Measurements from ENCODE around the gene CRYL1.

The CRYL1 gene

DNA sequence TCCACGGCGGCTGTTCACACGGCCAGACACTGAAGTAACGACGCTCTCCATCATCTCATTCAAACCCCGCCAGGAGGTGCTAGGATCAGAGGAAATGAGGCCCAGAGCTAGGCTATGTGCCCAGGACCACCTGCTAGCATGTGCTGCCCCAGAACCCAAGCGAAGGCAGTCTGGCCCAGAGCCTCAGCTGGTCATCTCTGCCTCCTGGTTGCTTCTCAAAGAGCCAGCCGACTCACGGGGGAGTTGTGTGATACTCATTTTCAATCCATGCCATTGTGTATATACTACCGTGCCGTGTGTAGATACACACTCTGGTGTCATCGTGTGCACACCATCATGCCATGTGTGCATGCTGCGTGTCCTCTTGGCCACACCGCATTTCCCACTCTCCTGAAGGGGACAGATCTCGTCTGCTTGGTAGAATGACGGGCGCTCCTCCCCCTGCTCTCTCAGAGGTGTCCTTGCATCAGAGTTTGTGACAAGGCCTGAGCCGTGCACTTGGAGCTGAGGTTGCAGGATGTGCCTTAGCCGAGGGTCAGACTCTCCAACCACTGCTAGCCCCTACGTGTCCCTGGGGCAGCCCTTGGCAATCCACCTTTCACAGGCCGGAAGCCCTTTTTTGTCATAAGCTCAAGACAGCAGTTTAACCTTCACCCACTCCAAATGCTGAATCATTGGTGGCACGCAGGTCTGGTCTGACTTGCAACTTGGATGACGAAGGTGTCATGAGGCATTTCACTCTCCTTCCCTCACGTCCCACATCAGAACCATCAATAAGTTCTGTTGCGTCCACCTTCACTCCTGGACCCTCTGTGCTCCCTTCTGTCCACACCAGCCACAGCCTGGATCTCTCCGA is 130.4 kb downstream of the CRYL1 start:
- DNase-seq, result no peak

DNA sequence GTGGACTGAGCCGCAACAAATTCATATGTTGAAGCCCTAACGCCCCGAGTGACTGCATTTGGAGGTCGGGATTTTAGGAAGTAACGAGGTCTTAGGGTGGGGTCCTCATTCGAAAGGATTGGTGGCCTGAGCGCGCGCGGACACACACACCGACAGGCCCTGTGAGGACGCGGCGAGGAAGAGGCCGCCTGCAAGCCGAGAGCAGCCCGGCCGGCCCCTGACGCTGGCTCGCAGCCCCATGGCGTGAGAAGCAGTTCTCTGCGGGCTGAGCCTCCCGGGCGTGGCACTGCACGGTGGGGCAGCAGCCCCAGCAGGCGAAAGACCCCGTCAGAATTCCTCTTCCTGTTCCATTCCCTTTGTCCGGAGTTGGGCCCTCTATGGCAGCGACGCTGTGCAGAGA is 131.2 kb downstream of the CRYL1 start:
- no peak for DNase-seq

DNA sequence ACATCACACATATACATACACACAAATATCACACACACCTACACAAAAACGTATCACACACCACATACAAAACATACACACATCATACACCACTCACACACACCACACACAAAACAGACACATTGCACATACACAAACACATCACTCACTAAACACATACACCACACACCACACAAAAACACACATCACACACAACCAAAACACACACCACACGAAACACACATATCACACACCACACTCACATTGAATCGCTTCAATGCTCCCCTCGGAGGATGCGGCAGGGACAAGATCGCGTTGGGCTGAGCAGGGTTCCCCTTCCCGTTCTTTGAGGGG is 131.5 kb downstream of the CRYL1 start:
- DNase-seq, result no peak

DNA sequence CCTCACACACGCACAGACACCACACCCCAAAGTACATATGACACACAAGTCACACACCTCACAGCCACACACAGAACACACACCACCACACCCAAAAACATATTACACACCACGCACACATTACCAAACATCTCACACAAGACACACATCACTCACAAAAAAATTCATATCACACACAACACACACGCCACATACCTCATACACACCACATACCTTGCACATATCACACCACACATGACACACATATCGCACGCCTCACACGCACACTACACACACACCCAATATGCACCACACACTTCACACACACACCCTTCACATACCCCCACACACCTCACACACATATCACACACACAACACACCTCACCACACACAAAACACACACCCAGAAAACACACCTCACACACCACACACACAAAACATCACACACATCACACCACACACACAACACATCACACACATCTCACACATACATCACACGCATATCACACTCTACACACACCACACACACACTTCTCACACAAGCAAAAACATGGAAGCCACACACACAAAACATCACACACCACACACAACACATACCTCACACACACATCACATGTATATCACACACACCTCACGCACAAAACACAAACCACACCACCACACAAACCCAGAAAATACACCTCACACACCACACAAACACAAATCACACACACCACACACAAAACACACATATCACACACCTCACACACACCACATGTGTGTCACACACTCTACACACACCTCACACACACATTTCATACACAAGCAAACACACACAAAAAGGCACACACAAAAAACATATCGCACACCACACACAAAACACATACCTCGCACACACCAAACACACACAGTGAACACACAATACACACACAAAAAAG is 132.1 kb downstream of the CRYL1 start:
- DNase-seq, result no peak

DNA sequence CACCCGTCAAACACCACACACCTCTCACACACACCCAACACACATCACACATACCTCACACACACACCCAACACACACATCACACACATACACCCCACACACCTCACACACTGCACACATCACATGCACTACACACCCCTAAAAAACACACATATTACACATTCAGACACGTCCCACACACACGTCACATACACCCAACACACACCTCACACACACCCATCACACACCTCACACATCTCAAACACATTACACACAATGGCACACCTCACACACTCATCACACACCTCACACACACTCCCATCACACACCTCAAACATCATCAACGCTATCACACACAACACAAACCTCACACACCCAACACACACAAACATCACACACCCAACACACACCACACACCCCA is 133.1 kb downstream of the CRYL1 start:
- no peak for DNase-seq

DNA sequence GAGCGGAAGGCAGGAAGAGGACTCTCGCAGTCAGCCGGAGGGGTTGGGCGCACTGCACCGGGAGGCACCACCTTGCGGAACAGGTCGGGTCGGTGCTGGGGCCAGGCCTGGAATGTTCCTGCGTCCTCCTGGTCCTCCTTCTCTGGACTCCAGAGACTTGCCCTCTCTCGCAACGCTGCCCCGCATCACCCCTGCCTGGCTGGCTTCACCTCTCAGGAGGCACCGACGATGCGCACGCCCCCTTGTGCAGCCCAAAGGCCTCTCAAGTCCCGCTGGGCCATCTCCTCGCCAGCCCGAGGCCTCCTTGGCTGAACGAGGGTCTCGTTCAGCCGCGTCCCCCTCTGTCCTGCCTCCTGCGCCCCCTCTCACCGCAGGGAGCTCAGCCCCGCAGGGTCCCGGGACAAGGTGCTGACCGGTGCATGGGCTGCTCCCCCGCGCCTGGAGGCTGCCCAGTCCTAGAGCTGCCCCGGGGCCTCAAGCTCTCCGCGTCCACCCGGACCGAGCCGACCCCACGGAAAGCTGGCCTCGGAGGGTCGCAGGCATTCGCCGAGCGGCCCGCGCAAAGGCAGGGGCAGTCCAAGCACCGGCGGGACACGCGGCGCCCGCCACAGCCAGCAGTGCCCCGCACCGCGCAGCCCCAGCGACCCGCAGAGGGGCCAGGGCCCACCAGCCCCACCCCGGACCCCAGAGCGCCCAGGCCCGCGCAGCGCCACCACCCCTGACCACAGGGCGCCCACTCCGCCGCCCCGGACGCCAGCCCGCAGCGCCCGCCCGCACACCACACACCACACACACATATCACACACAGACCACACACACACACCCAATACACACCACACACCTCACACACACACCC is 133.8 kb downstream of the CRYL1 start:
- DNase-seq, result no peak

DNA sequence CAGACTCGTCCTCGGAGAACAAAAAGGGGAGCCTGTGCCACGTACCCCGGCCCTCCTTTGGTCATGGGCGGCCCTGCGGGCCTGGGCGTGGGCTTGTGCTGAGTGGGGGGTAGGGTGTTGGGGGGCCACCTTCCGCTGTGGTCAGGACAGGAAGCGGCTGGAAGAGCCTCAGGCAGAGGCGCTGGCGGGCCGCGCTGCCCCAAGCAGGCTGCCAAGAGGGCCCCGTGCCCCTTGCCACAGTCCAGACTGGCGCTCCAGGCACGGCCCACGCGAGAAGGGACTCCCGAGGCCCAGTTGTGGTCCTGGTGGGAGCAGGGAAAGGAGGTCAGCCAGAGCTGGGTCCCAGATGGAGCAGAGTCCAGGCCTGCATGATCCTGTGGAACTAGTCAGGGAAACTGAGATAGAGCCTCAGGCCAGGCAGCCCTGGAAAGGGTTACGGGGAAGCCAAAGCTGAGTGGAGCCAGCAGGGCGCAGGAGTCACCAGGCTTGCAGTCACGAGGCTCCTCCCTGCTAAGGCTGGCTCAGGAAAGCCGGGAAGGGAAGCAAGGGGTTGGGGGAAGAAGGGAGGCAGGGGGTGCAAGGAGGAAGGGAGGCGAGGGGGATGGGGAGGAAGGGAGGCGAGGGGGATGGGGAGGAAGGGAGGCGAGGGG is 135.0 kb downstream of the CRYL1 start:
- DNase-seq, result no peak

DNA sequence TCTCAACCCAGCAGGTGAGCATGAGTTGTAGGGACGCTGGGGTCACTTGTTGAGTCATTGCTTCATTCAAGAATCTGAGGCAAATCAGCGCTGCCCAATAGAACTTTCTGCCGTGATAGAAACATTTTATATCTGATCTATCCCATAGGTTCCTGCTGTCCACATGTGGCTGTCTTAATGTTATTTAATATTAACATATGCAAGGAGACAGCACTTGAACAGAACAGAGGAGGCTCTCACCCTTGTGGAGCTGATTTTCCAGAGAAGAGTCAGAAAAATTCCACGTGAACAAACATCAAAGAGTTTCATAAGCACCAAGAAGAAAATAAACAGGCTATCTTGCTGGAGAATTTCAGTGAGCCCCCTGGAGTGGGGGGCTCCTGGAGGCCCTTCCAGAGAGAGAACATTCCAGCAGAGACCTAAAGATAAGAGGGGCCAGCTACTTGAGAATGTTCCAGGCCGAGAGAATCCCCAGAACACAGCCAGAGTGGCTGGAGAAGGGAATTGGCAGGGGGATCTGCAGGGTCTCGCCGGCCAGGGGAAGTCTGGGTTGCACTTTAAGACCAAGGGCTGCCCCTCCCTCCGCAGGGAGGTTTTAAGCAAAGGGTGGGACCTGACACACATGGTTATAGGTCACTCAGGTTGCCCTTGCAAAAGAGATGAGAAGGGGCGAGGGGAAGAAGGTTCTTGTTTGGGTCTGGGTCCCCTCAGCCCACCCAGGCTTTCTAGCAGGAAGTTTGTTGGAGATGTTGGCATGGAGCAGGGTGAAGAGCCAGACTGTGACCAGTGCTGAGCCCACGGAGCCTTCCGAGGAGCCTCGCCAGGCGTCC is 135.7 kb downstream of the CRYL1 start:
- no peak for DNase-seq

DNA sequence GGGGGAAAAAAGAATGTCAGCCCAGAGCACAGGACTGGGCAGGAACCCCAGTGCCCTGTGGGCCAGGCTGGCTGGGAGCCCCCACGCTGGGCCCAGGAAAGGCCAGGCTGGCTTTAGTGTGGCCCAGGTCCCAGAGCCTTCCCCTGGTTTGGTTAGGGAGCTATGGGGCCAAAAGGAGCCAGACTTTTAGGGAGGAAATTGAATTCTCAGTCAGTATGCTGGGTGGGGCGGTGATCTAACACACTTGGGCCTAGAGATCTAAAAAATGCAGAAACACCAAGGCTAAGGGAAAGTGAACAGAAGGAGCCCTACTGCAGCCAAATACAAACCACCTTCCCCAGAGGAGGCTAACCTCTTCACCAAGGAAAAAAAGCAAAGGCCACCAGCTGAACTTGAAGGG is 137.5 kb downstream of the CRYL1 start:
- DNase-seq, result no peak

DNA sequence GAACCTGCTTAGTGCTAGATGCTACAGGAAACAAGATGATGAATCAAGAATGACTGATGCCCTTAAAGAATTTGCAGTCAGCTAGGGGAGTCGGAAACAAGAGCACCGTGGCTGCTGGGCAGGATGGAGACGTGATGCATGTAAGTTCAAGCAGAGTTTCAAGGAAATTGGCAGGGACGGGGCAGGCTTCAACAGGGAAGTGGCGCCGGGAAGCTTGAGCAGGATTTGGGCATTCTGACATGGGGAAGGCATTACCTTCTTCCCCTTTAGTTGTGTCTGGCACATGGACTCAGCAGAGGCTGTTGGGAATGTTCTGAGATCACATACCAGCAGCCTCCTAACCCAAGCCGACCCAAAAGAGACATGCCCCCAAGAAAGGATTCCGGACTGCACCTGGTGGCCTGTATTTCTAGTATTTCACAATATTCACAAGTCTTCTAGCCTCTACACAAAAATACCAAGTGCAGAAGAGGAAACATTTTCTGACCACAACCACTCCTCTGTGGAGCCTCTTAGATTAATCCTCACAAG is 138.2 kb downstream of the CRYL1 start:
- peak; percentile 9 for DNase-seq

DNA sequence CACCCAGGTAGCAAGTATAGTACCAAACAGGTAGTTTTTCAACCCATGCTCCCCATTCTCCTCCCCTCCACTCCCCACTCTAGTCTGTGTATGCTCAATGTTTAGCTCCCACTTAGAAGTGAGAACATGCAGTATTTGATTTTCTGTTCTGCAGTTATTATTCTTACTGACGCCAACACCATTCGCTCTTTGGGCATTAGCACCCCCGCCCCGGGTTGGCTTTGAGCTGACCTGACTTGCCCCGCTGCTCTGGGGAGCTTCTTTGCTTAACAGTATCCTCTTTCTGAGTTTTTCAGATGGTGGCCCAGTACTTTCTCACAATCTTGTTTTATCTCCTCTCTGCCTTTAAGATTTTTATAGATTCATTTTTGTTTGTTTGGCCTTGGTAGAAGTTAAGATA is 138.7 kb downstream of the CRYL1 start:
- no peak for DNase-seq

DNA sequence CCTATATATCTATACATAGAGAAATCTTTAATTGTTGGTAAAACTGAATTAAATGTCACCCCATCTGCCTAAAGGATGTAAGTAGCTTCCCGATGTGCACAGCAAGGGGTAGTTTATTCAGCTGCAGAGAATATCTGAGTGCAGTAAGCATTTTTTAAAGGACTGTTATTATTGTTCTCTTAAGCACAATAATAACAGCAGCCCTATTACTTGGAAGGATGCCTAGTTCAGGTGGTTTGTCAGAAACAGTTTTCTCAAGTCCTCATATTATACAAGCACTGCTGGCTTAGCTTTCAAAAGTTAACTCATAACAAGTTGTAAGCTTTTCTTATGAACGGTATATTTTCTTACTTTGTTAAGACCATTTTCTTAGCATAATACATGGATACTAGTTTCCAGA is 142.6 kb downstream of the CRYL1 start:
- DNase-seq, result no peak

DNA sequence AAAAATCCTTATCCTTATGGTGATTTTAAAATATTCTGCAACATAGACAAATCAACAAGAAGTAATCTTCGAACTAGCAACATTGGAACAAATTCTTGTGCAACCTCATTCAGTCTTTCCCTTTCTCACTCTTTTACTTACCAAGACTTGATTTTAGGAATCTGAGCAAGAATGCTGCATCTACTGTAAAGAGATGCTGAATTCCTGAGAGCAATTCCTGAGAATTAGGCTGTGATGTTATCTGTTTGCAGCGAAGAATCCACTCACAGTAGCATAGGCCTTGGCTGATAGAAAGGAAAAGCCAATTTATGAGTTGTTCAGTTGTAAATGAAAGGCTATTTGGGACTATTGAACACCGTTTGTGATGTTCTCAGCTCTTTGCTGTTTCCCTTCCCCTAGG is 144.3 kb downstream of the CRYL1 start:
- DNase-seq, result no peak

DNA sequence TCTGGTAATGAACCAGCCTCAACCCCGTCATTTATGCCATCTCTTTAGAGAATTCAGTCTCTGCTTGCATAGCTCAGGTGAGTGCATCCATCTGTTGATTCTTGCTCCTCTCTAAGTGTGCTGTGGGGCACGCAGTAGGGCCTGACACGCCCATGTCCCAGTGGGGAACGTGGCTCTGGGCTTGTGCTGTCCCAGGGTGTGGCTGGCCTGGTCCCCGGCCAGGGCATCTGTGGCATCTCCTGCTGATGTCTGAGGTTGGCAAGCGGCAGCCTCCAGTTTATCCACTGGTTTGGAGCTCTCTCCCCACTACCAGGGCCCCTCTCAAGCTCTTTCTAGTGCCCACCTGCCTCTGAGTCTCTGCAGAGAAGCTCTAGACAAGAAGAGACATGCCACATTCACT is 146.9 kb downstream of the CRYL1 start:
- no peak for DNase-seq

DNA sequence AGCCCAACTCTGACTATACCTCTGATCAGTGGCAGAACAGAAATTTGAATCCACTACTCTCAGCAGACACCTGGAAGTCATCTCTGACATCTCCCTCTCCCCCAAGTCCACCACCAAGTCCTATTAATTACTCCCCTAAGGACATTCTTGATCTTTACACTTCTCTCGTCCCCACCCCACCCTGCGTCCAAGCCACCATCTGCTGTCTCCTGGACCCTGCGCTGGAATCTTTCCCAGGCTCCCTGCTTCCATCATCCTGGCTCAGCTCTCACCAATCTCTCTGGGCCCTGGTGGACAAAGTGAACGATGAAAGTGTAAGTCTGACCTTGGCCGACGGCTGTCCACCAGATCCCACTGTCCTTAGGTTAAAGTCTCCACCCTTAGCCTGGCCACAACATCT is 147.9 kb downstream of the CRYL1 start:
- DNase-seq, result no peak

DNA sequence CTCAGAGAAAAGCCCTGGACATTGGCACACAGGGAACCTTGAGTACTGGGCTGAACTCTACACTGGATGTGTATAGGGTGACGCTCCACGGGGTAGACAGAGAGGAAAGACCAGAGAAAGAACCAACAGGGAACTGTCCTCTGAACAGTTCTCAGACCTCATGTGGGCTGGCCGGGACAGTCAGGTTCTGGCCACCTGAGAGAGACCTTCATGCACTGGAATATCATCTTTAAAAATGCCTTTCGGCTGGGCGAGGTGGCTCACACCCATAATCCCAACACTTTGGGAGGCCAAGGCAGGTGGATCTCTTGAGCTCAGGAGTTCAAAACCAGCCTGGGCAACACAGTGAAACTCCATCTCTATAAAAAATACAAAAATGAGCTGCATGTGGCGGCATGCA is 149.8 kb downstream of the CRYL1 start:
- DNase-seq, result no peak

DNA sequence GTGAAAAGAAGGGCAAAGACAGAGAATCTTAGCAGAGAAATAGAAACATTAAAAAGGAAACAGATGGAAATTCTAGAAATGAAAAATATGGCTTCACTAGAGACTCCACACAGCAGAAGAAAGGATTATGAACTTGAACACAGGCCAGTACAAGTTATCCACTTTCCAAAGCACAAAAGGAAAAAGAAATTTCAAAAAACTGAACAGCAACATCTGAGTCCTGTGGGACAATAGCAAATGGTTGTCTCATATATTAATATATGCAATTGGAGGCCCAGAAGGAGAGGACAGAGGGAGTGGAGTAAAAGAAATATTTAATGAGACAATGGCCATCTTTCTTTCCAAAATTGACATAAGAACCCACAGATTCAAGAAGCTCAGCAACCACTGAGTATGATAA is 151.8 kb downstream of the CRYL1 start:
- no peak for DNase-seq

DNA sequence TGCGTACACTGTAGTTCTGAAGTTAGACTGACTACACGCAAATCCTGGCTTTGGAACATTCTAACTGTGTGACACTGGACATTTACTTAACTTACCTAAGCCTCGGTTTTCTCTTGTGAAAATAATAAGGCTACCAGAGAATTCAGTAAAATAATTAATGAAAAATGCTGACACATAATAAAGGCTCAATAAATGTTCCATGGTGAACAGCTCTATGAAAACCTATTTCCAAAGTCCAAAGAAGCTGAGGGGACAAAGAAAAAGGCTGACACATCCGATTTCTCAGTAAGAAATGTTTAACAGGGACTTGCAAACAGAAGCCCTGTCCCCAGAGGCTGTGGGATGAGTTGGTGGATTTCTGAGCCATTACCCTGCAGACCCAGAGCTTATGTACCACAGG is 153.8 kb downstream of the CRYL1 start:
- DNase-seq, result no peak

DNA sequence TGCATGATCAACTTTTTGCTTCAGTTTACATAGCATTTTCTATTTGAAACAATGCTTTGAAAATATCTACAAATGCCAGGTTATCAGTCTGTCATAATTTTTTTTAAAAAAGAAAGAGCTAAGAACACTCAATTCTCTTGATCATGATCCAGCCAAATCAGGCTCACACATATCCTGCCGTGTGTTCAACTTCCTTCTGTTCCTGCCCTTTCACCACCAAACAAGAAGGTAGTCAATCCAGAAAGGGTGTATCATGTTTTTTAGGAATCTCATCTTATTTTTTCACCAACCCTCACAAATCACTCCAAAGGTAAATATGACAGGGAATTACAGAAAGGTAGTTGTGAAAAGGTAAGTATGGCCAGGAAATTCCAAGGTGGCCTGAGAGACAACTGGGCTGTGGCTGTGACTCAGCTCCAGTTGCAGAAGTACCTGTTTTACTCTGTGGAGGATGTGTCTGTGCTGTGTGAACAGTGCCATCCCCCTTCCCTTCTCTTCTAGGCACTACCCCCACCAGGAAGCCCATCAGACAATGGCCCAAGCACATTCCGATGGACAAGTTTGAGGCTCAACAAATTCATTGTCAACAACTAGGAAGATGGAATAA is 154.7 kb downstream of the CRYL1 start:
- DNase-seq, result no peak

DNA sequence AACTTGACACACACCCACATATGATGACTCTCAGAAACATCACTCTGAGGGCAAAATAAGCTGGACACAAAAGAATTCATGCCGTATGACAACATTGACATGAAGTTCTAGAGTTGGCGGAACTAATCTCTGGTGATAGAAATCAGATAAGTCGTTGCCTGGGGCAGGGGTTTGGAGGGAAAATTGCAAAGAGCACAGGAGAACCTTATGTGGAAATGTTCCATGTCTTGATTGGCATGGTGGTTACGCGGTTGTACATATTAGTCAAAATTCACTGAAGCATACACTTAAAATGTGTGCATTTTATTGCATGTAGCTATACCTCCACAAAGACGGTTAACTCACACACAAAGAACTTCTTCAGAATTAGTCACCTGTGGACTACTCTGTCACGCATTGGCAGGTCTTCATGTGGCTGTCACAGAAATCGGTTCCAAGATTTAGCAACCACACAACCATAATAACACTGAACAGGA is 155.7 kb downstream of the CRYL1 start:
- no peak for DNase-seq

DNA sequence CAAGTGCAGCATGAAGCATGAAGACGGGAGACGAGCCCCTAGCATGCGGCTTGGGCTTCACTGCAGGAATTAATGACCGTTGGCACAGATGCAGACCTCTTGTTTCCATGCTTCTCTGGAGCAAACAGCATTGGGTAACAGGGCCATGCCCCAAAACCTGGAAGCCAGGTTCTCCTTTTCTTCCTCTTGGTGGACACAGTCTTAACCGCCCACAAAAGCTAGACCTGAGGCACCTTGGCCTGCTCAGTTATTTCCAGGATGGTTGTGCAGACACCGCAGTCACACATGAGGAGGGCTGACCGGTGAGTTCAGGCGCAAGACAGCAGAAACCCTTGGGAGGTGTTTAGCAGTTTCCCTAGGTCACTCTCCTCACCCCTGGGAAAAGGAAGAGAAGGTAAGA is 159.6 kb downstream of the CRYL1 start:
- no peak for DNase-seq

All from fibroblast of skin of back (primary cell).